DND-41 (cell line): ENCODE data around the gene SORCS1.

ENCODE experiments used
- EZH2 ChIP-seq: IDR thresholded peaks from 3 replicates; pipeline ENCODE4 v1.6.1; 2012; ENCODE audit warnings: borderline replicate concordance, low read depth, mild to moderate bottlenecking, moderate library complexity, low read length, inconsistent platforms; ENCODE audit not compliant: severe bottlenecking
- TF ChIP-seq, protein P1 (sequence below): IDR thresholded peaks from 2 replicates; pipeline ENCODE4 v1.5.1; 2012; ENCODE audit warnings: borderline replicate concordance, low read length, moderate library complexity, mild to moderate bottlenecking; ENCODE audit not compliant: poor library complexity, severe bottlenecking; ENCODE audit errors: extremely low read depth

DNA sequence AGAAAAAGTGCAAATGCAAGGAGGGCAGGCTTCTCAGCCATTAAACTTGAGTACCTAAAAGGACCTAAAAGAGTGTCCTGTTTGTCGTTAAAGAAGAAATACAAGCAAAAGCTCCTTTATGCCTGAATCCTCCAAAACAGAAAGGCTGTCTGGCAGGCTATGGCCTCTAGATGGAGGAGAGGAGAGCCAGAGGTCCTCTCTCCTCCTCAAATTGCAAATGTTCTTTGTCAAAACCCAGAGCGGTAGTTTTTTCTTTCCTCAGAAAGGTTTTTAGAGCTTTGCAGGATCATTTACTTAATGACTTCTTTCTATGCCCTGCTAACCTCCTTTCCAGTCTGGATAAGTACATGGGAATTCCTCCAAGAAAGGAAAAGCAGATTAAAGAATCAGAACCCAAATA lies 1.9 kb upstream of the SORCS1 start:
- no peak for TF ChIP-seq EZH2
- TF ChIP-seq, protein P1, sequence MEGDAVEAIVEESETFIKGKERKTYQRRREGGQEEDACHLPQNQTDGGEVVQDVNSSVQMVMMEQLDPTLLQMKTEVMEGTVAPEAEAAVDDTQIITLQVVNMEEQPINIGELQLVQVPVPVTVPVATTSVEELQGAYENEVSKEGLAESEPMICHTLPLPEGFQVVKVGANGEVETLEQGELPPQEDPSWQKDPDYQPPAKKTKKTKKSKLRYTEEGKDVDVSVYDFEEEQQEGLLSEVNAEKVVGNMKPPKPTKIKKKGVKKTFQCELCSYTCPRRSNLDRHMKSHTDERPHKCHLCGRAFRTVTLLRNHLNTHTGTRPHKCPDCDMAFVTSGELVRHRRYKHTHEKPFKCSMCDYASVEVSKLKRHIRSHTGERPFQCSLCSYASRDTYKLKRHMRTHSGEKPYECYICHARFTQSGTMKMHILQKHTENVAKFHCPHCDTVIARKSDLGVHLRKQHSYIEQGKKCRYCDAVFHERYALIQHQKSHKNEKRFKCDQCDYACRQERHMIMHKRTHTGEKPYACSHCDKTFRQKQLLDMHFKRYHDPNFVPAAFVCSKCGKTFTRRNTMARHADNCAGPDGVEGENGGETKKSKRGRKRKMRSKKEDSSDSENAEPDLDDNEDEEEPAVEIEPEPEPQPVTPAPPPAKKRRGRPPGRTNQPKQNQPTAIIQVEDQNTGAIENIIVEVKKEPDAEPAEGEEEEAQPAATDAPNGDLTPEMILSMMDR: no peak
